Hematopoietic multipotent progenitor cell treated with erythropoietin and hydrocortisone succinate and interleukin-3 and kit ligand, for 6 days (in vitro differentiated cells): ENCODE results near the gene SNX9.
A peak's percentile ranks its signal among the peaks of the same experiment; 100 is the strongest.
"Not testable (repeated sequence)": the region's sequence is repeated elsewhere in the genome, so short reads cannot be mapped to it uniquely, and the experiment has no call there.

ENCODE experiments used
- DNase-seq: peaks from one replicate; pipeline ENCODE4 v3.0.0-alpha.2; 2015

The SNX9 gene

DNA sequence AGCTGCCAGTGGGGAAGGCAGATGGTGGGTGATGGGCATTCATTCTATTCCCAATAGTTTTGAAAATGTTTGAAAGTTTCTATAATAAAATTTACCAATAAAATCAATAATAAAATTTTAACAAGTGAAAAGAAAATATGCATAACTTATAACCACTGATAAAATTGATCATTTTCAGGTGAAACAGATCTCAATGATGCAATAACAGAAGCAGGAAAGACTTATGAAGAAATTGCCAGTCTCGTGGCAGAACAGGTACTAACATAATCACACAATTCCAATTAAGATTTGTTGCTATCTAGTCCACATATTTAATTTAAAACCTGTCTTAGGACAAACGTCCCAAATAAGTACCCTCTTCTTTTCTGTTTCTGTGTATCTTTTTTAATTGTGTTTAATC lies 112.7 kb downstream of the SNX9 start:
- DNase-seq = no peak

DNA sequence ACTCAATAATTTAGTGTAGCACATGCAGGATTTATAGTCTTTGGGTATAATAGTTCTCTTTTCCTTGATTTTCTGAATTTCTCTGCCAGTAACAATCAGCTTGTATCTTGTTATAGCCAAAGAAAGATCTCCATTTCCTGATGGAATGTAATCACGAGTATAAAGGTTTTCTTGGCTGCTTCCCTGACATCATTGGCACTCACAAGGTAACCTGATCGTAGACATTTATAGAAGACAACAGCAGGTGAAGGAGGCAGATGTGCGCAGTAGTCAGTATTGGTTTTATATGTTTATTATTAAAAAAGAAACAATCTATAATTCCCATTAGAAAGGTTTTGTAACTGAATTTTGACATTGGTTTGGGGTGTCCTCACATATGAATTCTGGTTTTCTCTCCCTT lies 114.3 kb downstream of the SNX9 start:
- DNase-seq = no peak

DNA sequence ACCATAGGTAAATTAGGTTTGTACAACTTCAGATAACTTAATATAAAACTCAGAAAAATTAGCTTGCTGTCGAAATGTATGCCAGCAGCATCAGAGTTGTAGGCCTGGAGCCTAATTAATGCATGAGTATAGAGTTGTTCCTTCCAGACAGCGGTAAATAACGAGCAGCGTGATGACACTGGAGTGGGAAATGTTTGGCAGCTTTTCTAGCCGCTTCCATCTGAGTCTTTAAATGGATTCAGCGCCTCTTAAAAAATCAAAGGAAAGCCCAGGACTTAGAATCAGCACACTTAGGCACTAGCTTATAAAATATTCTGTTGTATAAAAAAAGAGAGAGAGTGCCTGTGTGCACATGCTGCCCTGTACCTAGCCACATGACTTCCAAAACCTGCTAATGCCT lies 114.9 kb downstream of the SNX9 start:
- DNase-seq = no peak

DNA sequence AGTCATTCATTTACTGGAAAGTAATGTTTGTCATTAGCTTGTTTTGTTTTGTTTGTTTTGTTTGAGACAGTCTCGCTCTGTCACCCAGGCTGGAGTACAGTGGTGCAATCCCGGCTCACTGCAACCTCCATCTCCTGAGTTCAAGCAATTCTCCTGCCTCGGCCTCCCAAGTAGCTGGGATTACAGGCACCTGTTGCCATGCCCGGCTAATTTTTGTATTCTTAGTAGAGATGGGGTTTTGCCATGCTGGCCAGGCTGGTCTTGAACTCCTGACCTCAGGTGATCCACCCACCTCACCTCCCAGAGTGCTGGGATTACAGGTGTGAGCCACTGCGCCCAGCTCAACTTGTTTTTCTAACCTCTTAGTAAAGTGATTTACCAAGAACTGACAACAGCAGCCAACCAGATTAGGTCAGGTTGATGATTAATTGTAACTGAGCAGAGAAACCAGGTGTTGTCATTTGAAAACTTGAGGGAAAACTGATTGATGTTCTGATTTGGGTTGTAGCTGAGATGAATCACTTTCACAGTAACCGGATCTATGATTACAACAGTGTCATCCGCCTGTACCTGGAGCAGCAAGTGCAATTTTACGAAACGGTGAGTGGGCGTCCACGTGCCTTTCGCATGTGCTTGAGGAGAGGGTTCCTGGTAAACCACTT lies 117.5 kb downstream of the SNX9 start:
- DNase-seq = not testable (repeated sequence)

DNA sequence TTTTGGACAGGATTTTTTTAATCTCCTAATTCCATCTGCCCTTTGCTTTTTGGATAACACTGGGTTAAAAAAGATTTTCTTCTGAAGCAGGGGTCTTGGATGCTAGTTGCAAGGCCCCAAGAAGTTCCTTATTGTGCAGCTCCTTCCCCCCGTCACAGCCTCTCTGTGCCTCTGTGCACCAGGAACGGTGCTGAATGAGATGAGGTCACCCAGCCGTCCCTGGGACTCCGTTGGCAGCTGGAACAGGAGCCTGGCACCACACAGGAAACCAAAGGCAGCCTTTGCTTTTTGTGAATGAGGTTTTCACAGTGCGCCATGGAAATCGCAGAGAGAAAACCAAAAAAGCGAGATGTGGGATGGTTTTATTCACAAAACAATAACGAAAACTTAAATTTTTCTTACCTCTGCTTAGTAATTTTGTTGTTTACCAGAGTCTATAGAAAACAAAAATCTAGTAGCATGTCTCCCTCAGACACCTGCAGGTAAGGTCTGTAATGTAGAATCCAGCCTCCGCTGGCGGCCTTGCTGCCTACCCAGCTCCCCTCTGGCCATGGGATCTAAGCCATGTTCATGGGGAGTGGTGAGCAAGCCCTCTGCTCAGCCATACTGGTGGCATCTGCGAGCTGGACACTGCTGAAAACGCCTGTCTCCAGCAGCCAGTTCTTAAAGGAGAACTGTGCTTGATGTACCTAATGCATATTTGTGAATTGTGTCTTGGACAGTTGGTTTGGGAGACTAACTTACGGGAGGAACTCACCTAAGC lies 118.2 kb downstream of the SNX9 start:
- no peak for DNase-seq

DNA sequence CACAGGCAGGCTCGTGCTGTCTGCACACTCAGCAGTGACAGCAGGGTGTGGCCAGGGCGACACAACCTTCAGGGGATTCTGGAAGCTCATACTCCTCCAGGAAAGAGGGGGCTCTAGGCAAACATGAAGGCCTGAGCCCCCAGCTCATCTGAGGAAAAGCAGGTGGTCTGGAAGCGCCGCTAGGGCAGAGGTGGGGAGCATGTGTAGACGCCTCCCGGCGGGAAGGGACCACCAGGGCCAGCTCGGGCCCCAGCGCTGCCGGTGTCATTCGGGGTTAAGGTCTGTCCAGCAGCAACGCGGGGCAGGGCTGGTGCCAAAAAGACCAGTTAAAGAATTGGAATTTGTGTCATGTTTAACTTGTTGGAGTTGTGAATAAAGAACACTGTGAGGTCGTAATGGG lies 119.3 kb downstream of the SNX9 start:
- no peak for DNase-seq

DNA sequence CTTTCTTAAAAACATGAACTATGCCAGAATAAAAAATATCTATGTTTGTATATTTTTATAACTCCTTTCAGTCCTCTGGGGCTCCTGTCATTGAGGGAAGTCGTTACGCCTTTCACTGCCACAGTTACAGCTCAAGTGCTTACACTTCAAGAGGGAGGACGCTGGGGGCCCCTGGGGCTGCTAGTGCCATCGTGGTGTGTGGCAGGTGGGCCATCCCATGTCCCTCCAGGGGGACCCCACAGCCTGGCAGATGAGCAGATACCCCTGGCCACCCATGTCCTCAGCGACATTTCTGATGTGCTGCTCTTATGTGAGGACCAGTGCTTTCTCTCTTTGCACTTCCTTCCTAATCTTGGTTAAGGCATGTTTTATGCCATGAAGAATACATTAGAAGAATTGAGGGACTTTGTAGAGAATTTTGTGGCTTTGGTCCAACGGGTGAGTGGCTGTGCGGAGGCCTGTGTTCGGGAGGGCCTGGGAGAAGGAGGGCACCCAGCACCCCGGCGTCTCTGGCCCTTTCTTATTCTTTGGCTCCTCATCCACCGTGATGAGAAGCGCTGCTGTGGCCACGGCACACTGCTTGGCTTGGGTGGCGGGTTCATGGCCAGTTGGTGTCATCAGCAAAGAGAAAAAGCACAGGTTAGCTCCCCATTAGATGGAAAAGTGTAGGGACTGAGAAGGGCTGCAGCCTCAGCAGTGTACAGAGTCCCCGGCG lies 120.4 kb downstream of the SNX9 start:
- DNase-seq = no peak

DNA sequence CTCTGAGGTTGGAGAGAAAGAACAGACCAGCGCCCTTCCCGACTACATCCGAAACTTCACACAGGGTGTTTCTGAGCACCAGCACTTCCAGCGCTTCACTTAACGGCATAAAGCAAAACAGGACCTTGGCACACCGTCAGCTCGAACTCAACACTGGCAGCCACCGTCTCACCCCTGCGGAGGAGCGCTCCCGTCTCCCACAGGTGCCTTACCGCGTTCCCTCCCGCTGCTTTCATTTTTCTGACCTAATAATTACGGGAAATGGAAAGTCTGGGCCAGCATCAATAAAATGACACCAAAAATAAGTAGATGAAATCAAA lies 120.9 kb downstream of the SNX9 start:
- DNase-seq = no peak

DNA sequence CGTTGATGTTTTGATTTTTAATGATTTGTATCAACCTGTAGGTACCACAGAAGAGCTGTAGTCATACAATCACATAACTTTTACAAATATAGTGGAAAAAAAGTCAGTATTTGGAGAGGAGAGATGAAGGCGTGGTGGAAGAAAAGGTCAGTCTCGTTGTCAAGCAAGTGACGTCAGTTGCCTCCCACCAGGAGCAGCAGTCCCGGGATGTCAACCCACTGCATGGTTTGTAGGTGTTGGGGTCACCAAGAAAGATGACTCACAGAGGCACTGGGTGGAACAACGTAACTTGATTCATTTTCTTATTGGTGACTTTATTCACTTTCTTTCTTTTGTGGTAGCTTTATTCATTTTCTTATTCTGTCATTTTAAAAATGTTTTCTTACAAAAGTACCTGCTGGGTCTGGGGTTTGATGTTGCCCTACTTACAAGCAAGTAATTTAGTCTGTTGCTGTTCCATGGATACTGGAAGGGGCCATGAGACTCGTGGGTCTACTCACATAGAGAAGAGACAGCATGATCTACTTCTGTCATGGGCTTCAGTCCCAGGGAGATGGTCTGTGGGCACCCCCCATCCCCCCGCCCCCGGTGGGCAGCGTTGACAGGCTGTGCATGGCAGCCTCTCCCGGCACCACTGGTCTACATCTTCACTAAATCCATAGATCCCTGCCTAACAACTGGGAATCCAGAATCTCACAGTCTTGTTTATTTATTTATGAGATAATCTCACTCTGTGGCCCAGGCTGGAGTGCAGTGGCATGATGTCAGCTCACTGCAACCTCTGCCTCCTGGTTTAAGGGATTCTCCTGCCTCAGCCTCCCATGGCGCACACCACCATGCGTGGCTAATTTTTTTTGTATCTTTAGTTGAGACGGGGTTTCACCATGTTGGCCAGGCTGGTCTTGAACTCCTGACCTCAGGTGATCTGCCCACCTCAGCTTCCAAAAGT lies 122.2 kb downstream of the SNX9 start:
- DNase-seq = no peak

DNA sequence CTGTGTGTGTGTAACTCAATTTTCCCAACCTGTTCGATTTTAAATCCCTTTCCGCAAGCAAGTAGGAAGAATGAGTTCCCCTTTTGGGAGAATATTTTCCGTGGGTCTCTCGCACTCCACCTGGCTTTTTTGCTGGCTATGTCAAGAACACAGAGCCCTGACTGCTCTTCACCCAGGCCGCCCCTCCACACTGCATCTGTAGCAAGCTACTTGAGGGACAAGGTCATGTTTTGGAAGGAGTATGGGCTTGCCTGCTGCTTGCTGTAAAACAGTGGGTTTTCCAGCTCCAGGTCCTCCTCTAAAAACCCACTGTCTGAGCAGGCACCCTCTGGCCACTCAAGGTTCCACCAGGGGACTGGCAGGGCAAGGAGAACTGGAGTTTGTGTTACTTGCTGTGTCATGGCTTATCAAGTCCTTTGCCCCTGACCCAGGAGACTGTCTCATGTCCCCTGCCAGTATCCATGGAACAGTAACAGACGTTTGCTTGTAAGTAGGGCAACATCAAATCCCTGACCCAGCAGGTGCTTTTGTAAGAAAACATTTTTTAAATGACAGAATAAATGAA lies 123.1 kb downstream of the SNX9 start:
- no peak for DNase-seq

DNA sequence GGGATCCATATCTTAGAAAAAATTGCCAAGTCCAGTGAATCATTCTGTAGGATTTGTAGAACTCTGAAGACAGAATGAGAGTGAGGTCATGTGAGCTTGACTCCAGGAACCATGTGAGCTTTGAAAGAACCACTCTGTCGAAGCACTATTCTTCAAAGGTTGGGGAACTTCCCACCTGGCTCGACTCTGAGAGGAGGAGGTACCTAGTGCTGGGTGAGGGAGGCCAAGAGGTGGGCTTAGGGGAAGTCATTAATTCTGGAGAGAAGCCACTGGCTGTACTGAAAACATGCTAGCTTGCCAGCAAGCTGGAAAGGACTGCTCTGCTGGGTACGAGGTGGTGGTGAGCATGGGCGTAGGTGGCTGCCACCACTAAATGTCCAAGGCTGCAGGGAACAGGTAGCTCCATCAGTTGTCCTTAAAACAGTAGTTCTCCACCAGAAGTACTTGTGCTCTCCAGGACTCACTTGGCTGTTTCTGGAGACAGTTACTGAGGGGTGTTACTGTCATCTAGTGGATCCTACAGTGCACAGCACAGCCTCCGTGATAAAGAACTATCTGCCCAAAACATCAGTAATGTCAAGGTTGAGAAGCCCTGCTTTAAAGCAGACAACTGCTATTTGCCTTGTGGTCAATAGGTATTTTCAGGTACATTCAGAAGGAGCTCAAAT lies 124.0 kb downstream of the SNX9 start:
- peak; percentile 76 for DNase-seq

DNA sequence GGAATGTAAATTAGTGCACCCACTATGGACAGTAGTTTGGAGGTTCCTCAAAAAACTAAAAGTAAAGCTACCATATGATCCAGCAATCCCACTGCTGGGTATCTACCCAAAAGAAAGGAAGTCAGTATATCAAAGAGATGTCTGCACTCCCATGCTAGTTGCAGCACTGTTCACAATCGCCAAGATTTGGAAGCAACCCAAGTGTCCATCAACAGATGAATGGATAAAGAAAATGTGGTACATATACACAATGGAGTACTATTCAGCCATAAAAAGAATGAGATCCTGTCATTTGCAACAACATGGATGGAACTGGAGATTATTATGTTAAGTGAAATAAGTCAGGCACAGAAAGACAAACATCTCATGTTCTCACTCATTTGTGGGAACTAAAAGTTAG lies 127.9 kb downstream of the SNX9 start:
- DNase-seq = not testable (repeated sequence)

DNA sequence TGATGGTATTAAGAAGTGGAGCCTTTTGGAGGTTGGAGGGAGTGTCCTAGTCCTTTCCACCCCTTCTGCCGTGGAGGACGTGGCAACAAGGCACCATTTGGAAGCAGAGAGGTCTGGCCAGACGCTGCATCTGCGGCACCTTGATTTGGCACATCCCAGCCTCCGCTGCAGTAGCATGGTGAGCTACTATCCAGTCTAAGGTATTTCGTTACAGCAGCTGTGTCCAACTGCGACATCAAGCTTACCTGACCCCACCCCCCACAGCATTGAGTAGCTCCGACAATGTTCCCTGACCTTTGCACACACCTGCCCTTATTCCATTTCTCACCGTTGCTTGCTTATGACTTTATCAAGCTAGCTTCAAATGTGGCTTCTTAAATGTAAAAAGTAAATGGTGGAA lies 128.8 kb downstream of the SNX9 start:
- no peak for DNase-seq

DNA sequence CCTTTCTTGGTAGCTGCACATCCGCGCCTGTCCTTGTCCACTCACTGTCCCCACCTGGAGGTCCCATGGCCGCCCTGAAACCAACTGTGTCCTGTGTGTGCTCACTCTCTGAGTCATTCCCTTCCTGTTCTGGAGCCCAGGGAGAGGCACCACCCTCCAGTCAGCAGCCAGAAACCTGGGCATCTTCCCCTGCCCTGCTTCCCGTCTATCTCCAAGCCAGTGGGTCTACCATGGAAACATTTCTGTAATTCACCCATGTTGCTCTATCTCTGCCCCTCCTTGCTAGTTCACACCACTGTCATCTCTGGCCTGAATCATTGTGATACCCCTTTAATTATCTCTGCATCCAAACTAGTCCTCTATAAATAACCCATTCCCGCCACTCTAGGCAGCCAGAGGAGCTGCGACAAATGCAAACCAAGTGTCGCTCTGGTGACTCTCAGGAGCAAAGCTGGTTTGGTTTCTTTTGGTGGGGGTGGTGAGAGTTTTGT lies 129.9 kb downstream of the SNX9 start:
- DNase-seq = no peak

DNA sequence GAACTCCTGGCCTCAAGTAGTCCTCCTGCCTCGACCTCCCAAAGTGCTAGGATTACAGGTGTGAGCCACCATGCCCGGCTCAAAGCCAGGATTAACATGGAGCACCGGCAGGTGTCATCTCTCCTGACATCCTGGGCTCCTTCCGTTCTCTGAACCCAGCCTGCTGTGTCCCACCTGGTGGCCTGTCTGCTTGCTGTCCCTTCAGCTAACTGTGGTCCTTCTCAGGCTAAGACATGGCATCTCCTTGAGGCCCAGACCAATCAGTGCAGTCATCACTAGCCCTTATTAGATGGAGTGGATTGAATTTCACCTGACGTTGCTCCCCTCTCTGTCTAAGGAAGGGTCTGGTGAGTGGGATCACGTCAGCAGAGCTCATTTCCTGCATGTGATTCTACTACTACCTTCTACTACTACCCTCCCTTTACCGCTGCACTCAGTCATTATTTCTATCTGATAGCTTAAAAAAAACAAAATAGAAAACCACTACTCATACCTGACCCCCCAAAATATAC lies 130.6 kb downstream of the SNX9 start:
- DNase-seq = no peak

DNA sequence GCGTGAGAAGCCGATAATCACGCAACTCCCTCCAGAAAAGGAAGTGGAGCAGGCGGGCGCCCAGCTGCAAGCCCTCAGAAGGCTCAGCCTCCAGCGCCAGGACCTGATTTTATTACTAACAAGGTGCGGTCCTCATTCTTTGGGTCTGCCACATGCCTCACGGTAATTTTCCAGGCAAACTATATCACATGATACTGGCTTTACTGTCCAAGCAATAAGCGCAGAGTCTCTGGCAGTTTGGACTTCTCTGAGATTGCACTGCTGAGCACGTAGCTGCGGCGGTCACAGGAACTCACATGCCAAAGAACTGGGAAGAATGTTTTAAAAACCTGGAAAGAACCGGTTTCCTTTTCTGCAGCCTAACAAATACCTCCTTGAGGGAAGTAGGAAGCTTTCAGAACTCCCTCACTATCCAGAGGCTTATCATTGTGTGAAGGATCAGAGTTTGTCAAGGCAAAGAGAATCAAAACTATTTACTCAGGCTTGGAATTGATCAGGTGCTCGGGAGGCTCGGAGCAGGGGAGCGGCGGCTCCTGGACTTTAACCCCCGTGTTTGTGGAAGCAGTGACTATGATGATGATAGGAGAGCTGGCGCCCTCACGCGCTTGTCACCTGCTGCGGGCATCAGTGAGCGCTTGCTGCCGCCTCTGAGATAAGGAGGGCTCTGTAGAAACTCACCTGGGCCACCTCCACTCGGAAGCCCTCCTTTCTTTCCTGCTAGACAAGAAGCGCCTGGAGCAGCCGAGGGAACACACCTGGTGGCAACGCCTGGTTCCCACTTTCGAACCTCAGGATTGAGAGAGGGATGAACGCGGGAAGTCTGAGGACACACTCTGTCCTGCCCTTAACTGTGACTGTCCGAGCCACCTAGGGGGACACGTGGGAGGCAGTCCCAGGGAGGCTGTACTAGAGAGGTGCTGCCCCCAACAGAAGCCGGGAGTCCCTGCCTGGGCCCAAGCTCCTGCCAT lies 131.4 kb downstream of the SNX9 start:
- no peak for DNase-seq

DNA sequence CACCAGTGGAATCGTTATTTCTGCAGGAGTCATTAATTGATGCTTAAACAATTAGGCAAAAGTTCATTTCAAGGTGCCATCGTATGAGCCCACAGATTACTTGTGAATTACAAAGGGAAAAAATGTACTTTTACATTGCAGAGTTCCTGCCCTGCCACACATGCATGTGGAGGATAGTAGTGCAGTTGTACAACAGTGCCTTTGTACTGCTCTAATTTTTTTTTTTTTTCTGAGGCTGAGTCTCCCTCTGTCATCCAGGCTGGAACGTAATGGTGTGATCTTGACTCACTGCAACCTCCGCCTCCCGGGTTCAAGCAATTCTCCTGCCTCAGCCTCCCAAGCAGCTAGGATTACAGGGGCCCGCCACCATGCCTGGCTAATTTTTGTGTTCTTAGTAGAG lies 132.6 kb downstream of the SNX9 start:
- DNase-seq = no peak

DNA sequence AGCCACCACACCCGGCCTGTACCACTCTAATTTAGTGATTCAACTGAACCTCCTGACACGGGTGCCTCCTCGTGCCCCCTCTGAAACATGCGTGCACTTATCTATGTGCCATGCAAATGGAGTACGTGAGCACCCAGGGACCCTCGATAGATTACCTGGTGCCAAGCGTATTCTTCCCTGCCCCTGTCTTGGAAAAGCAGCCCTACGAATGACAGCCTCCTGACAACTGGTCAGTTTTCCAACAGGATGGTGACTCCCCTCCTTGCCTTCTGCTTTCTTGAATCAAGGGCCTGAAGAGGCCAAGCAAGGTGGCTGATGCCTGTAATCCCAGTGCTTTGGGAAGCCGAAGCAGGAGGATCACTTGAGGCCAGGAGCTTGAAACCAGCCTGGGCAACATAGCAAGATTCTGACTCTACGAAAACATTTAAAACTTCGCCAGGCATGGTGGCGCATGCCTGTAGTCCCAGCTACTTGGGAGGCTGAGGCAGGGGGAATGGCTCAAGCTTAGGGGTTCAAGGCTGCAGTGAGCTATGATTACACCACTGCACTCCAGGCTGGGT lies 133.2 kb downstream of the SNX9 start:
- no peak for DNase-seq

DNA sequence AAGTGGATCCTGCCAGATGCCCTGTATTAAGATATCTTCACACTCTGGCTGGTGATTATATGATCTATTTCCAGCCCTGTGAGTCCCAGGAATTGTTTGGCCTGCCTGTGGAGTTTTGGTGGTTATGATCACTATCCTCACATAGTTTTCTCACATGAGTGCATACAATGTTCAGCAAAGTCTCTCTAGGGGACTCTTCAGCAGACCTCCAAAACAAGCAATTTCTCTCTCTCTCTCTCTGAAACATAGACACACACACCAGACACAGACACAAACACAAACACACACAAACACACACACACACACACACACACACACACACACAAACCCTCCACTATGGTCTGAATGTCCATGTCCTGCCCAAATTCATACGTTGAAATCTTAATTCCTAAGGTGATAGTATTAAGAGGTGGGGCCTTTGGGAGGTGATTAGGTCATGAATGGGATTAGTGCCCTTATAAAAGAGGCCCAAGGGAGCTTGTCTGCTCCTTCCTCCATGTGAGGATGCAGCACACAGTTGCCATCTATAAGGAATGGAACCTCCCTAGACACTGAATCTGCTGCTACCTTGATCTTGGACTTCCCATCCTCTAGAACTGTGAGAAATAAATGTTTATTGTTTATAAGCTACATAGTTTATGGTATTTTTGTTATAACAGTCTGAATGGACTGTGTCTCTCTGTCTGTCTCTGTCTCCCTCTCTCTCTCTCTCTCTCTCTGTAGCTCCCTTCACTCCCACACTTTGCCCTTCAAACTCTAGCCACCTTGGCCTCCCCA lies 136.6 kb downstream of the SNX9 start:
- DNase-seq = no peak
